Stimulated activated CD4-positive, alpha-beta T cell treated with anti-CD3 and anti-CD28 coated beads, TNF-alpha, amount 100 ng/mL, for 4 hours (primary cell): ENCODE measurements around the gene SUN2.
"Not testable (repeated sequence)": the region's sequence is repeated elsewhere in the genome, so short reads cannot be mapped to it uniquely, and the experiment has no call there.

Source experiments
- DNase-seq, 3 experiments: peaks; one replicate each; pipeline ENCODE4 v3.0.0-alpha.2; 2020; ENCODE audit warnings: low read depth in 3 of 3

SUN2 gene

GRCh38 chr22:38755911-38756532, at the start of gene SUN2:
SUN2 (minus strand) TSS chr22:38755998; CDS start chr22:38752628, 3,370 bp downstream.
- DNase-seq: peak; percentile 89 to 96 (median 91)

- not testable (repeated sequence) for DNase-seq
These were observed 49.3 kb upstream of the SUN2 start for GRCh38 chr22:38805041-38805593.

DNA sequence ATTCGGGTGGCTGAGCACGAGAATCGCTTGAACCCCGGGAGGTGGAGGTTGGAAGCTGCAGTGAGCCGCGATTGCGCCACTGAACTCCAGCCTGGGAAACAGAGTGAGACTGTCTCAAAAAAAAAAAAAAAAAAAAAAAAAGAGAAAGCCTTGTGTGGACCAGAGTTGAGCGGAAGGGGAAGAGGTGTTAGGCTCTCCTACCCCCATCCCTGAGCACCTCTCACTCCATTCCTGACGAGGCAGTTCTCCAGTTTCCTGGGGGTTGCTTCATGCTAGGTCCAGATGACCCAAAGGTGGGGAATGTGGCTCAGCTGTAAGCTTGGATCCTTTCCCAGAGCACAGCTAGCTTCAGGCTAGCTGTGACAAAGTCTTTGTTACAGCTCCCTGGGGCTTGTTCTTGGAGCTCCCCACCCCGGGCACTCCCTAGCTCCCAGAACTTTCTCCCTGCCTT, 46.9 kb upstream of the SUN2 start:
- no peak for DNase-seq

DNA sequence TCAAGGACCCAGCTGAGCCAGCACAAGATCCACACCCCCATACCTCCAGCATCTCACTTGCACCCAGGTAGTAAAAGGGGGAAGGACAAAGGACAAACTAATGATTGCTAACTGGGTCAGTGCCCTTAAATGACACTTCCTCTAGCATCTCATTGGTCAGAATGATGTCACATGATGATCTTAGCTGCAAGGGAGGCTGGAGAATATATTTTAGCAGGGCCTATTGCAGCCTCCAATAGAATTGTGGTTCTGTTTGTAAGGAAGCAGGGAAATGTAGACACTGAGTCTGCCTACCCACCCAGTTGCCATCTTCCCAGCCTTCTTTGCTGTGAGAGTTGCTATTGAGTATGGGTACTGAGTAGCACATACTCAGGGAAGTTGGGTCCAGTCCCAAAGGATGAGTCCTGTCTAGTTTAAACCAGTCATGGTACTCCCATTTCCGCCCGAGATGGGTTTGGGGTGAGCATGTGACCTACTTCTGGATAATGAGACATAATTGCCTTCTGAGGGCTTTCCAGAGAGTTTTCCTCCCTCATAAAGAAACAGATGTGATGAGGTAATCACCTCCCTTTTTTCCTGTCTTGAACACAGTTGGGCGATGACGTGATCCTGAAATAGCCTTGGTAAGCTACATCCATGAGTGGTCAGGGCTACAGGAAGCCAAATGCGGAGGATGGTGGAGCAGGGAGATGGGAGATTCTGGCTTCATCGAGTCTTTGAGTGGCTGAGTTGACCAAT, 43.6 kb upstream of the SUN2 start:
- DNase-seq: no peak

GRCh38 chr22:38798496-38798895, 42.7 kb upstream of the SUN2 start:
- no peak for DNase-seq

DNA sequence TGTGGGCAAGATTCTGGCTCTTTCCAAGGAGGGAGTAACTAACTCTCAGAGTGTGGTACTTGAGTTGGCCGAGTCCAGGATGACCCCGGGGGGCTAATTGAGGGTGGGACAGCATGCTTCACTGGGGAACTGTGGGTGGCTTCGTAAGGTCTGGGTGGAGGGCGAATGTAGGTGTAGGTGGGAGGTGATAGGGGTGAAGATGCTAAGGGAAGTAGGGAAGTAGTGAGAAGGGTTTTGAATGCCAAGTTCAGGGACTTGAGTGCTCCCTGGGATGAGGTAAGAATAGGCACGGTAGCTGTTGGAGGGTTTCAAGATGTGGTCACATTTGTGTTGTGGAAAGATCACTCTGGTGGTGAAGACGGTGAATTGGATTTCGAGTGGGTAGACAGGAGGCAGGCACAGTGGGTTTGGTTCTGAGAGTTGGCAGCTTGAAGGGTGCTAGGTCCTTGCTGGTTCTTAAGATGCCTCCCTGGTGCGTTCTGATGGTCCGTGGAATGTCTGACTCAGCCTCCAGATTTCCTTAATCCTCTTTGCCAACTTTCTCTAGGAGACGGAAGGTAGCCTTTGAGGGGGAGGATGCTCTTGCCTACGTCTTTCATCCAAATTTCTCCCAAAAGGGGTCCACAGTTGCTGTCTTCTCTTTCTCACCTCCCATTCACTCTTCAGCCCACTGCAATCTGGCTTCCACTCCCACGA, 40.6 kb upstream of the SUN2 start:
- no peak for DNase-seq

DNA sequence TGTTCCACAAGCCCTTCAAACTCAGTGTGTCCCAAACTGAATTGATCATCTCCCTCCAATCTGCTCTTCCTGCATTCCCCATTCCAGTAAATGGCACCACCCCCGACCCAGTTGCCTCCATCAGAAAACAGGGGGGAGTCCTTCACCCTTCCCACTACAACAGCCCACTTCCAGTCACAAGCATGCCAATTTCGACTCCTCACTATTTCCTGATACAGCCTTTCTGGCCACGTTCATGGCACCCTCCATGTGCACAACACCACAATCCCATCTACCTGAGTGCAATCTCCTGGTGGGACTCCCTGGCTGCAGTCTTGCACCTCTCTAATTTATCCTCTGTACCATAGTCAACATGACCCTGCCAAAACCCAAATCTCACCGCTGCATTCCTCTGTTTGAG, 39.8 kb upstream of the SUN2 start:
- DNase-seq: no peak

DNA sequence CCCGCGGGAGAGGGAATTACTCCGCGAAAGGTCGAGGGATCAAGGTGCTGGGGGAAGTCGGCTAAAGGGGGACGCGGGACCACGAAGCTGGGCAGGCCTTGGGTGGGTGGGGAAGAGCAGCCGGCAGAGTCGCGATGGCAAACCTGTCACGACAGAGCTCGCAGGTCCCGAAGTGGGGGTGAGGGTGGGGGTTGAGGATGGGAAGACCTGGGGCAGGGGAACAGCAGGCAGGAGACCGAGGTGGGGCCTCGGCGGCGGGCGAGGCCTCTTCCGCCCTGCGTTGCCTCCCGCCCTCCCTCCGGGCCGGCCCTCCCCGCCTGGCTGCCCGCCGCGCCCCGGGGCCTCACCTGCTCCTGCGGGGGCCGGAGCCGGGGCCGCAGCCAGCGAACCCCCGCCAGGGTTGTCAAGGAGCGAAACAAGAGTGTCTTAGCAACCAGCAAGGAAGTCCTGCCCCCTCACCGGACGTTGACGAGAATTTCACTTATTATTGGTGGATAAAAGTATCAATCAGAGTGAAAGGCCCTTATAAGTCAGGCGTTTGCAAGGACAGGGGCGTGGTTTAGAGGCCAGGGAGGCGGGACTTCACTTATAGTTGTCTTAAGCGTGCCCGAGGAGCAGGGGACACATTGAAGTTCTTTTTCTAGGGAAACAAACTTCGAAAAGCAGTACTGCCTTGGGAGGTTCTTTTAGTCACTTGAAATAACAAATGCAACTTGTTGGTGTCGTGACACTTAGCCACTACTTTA, 38.1 kb upstream of the SUN2 start, which contains the start of gene DNAL4:
TSS of gene DNAL4 (minus strand) at position 423 of the 746 bp plus-strand sequence. CDS start 11,412 bp downstream, outside the sequence.
- DNase-seq: peak; percentile 68 to 88 (median 81)

DNA sequence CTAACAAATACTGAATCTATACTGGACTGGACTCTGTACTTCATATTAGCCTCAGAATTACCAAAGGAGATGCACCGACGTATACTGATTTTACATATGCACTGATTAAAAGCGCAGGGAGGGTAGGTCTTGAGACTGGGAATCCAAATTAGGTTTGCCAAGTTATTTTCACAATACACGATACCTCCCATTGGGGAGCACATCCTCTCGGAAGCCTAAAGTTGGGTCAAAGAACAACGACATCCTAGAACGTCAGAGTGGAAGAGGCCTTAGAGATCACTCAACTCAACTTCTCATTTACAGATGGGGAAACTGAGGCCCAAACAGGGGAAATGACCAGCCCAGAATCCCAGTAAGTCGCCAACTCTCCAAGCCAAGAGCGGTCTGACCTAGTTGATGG, 37.5 kb upstream of the SUN2 start:
- DNase-seq: no peak

DNA sequence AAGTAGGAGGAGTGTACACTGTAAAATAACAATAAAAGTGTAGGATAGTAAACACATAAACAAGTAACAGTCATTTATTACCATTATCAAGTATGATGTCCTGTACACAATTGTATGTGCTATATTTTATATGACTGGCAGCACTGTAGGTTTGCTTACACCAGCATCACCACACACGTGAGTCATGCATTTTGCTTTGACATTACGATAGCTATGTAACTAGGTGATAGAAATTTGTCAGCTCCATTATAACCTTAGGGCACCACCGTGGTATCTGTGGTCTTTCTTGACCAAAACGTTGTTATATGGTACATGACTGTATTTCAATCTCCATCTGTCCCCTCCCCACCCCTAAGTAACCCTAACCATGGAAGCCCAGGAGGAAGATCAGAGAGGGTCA, 37.0 kb upstream of the SUN2 start:
- DNase-seq: no peak

GRCh38 chr22:38789606-38790005, 33.8 kb upstream of the SUN2 start:
- DNase-seq: no peak

DNA sequence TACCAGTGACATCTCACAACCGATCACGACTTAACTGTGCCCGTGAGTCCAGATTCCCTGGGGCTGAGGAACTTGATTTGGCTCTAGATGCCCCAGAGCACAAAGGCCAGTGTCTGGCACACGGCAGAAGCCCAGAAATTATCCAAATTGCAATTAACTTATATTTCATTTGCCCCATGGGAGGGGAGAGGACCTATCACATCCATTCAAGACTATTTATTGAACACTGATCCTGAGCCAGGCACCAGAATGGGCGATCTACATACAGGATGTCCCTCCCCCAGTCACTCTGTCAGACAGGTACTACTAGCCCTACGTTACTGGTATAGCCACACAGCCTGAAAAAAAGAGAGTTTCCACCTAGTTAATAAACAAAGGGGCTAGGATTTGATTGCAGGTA, 33.0 kb upstream of the SUN2 start:
- DNase-seq: no peak

- DNase-seq: no peak
These were observed 32.4 kb upstream of the SUN2 start for GRCh38 chr22:38788021-38788816.

GRCh38 chr22:38786631-38787030, 30.8 kb upstream of the SUN2 start:
- no peak for DNase-seq

DNA sequence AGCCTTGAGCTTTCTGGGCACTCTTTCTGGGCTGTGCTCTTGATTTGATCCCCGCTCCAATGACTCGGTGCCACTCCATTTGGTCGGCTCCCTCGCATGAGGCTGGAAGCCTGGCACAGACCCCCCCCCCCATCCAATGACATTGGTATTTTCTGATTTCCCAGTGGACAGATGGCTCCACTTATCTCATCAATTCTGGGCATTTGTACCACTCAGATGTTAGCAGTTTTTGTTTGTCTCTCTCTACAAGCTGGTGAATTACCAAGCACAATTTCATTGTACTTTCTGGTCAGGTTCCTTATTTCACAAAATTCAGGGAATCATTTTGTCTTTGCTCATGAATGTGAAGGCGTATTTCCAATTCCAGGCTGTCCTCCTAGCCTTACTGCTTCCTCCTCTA, 29.1 kb upstream of the SUN2 start:
- DNase-seq: no peak

DNA sequence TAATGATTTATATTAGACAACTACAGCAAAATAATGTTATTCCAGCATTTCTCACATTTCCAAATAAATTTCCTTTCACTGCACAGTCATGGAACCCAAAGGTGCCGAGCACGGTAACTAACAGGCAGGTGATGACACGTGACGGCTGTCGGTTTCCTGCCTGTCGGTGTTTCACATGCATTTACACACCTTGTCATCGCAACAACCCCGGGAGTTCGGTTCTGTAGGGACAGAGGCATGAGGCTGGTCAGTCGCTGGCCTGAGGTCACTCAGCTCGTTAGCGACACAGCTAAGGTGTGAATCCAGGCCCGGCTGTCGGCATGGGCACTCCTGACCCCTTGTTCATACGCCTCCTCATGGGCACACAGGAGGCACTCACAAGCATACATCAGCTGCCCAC, 28.2 kb upstream of the SUN2 start:
- no peak for DNase-seq

DNA sequence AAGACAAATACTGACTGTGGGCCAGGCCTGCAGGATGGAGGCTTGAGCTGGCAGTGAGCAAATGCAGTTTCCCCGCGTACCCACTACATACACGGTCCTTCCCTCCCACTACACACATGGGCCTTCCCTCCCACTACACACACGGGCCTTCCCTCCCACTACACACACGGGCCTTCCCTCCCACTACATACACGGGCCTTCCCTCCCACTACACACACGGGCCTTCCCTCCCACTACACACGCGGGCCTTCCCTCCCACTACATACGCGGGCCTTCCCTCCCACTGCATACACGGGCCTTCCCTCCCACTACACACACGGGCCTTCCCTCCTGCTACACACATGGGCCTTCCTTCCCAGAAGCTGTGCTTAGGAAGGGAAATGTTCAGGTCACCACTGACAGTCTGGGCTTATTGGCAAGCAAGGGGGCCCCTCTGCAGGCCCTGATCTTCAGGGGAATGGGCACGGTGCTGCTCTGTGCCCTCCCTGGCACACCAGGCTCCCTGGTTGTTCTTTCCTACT, 27.4 kb upstream of the SUN2 start:
- no peak for DNase-seq

- no peak for DNase-seq
These were observed 26.8 kb upstream of the SUN2 start for GRCh38 chr22:38782402-38783094.

DNA sequence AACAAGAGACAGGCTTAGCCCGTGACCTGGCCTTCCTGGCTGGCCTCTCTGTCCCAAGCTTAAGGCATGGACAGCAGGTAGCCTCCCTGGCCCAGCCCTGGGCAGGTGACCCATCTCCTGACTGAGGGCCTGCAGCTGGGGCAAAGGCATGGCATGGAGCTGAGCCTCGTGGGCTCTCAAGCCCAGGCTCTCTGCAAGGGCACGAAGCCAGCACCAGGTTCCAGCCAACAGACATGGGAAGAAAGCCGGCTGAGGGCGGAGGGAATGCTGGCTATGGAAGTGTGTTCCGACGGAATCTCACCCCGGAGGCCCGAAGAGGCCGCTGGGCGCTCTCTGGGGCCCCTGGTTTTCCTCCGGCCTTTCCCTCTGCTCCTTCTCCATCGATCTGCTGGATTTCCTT, 25.2 kb upstream of the SUN2 start:
- DNase-seq: no peak

DNA sequence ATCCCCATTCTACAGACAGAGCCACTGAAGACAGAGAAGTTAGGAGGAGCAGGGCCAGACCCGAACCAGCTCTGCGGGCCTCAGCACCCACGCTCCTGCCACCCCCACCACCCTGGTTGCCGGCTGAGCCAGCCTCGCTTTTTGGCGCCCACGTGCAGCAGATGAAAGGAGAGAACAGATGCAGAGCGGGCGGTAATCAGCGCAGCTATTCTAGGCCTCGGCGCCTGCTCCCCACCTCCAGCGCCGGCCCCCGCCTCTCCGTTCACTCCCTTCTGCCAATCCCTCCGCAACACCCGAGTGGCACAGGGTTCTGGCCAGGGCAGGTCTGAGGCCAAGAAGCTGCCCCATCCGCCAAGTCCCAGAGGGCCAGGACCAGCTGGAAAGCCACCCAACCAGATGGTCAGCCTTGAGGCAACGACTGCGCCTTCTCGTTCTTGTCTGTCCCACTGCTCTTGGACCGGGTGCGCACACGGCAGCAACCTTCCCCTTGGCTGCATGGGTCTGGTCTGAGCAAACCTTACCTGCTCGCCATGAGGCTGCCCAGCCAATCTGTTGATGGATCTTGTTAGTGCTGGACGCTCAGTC, 21.4 kb upstream of the SUN2 start:
- DNase-seq: no peak
